ENCODE results near the gene PDE11A. TPM values are rescaled to one million over a fixed set of nuclear protein-coding genes. Genes with fewer than 3 reads are reported as not detected.

Gene PDE11A
- total RNA-seq, 4 donors from 2014 or later = under 0.01 to 0.58 (median under 0.01) TPM; not detected in 1

DNA sequence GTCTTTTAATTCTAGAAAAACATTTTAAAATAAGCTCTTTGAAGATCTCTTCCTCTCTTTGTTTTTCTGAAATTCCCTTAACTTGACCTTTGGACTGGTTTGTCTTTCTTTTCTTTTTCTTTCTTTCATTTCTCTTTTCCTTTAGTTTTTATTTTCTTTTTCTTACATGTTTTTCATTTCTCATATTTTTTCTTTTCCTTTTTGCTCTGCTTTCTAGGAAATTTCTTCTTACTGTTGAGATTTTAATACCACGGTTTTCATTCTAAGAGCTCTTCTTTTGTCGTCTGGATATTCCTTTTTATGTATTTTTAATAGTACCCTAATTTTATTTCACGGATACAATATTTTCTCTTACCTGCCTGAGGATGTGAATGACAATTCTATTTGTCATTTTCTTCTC lies 342.2 kb downstream of the PDE11A start:
- Histone ChIP-seq H3K4me1 (no peaks in the 10 kb centered on the region), H3K36me3 (no peaks in the 10 kb centered on the region), H3K27ac (replicated peaks in 1 of 4) (no peak overlapping the region), H3K27me3 (no peaks in the 10 kb centered on the region), H3K9me3 (no peaks in the 10 kb centered on the region), H3K4me3 (no peak overlapping the region)
- DNase-seq (ENCODE audit: extremely low spot score) = no peak
- TF ChIP-seq, protein P1, sequence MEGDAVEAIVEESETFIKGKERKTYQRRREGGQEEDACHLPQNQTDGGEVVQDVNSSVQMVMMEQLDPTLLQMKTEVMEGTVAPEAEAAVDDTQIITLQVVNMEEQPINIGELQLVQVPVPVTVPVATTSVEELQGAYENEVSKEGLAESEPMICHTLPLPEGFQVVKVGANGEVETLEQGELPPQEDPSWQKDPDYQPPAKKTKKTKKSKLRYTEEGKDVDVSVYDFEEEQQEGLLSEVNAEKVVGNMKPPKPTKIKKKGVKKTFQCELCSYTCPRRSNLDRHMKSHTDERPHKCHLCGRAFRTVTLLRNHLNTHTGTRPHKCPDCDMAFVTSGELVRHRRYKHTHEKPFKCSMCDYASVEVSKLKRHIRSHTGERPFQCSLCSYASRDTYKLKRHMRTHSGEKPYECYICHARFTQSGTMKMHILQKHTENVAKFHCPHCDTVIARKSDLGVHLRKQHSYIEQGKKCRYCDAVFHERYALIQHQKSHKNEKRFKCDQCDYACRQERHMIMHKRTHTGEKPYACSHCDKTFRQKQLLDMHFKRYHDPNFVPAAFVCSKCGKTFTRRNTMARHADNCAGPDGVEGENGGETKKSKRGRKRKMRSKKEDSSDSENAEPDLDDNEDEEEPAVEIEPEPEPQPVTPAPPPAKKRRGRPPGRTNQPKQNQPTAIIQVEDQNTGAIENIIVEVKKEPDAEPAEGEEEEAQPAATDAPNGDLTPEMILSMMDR (IDR thresholded peaks at IDR 0.05) = no peak
- TF ChIP-seq POLR2A (IDR thresholded peaks at IDR 0.05; ENCODE audit: low read depth) (no peak), POLR2AphosphoS5 (IDR thresholded peaks at IDR 0.05) (no peak), EP300 (IDR thresholded peaks at IDR 0.05) (no peak)
- WGBS = 87% methylated on average over 3 of the region's 3 CpGs
- intact Hi-C loops (cut with DNase I) = no loop called here

DNA sequence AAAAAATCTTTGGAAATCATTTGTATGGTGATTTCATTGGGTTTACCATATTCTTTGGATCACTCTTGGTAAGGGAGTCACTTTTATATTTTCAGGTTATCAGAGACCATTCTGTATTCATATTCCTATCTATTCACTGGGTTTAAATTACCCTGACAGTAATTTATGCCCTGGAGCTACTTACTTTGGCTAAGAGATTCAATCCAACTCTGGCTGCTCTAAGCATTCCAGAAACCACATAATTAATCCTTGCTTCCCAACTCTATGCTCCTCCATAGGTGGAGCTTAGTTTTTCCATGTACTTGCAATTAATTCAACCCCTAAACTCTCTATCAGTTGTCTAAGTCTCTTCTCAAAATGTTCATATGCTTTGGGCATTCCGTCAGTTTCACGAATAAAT lies 343.7 kb downstream of the PDE11A start:
- no peak overlapping the region for H3K4me3 ChIP-seq
- no peaks in the 10 kb centered on the region for H3K36me3 ChIP-seq
- WGBS = 91% methylated on average over 2 of the region's 2 CpGs
- peaks cover 0 to 7% (median 0%) of the 10 kb centered on the region in 4 donors for H3K4me1 ChIP-seq
- no peak for DNase-seq (ENCODE audit: extremely low spot score)
- H3K27ac ChIP-seq (replicated peaks in 1 of 4) = no peak overlapping the region
- no peaks in the 10 kb centered on the region for H3K9me3 ChIP-seq
- no peak for TF ChIP-seq POLR2AphosphoS5 (IDR thresholded peaks at IDR 0.05)
- no peak for TF ChIP-seq EP300 (IDR thresholded peaks at IDR 0.05)
- TF ChIP-seq, protein P1 (IDR thresholded peaks at IDR 0.05) = no peak
- TF ChIP-seq POLR2A (IDR thresholded peaks at IDR 0.05; ENCODE audit: low read depth) = no peak
- no peaks in the 10 kb centered on the region for H3K27me3 ChIP-seq
- intact Hi-C loops (cut with DNase I) = loop anchor here (10.0 kb wide), 1 partner anchor 234 kb away; no protein-coding TSS in a partner anchor

DNA sequence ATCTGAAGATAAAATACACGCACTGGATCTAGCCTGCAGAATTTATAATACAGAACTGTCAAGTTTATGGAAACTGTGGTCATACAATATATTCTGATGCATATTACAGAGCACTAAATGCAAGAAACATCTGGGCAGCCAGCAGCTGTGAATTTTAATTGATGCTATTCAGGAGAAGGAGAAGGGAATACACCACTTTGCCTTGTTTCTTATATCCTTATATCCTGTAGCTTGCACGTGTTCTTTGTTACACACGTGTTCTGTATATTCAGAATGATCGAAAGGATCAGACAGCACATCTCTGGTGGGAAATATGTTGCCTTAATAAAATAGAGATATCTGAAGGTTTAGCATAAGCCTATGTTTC lies 344.2 kb downstream of the PDE11A start:
- intact Hi-C loops (cut with DNase I) = loop anchor here (10.0 kb wide), 1 partner anchor 234 kb away; no protein-coding TSS in a partner anchor
- Histone ChIP-seq H3K27me3 (no peaks in the 10 kb centered on the region), H3K36me3 (no peaks in the 10 kb centered on the region), H3K4me1 (peaks cover 0 to 7% (median 0%) of the 10 kb centered on the region in 4 donors), H3K27ac (replicated peaks in 1 of 4) (no peak overlapping the region), H3K9me3 (no peaks in the 10 kb centered on the region), H3K4me3 (no peak overlapping the region)
- TF ChIP-seq POLR2A (IDR thresholded peaks at IDR 0.05; ENCODE audit: low read depth) (no peak), EP300 (IDR thresholded peaks at IDR 0.05) (no peak), POLR2AphosphoS5 (IDR thresholded peaks at IDR 0.05) (no peak)
- TF ChIP-seq, protein P1 (IDR thresholded peaks at IDR 0.05) = no peak
- WGBS = 71% methylated on average over 4 of the region's 4 CpGs
- DNase-seq (ENCODE audit: extremely low spot score) = no peak

DNA sequence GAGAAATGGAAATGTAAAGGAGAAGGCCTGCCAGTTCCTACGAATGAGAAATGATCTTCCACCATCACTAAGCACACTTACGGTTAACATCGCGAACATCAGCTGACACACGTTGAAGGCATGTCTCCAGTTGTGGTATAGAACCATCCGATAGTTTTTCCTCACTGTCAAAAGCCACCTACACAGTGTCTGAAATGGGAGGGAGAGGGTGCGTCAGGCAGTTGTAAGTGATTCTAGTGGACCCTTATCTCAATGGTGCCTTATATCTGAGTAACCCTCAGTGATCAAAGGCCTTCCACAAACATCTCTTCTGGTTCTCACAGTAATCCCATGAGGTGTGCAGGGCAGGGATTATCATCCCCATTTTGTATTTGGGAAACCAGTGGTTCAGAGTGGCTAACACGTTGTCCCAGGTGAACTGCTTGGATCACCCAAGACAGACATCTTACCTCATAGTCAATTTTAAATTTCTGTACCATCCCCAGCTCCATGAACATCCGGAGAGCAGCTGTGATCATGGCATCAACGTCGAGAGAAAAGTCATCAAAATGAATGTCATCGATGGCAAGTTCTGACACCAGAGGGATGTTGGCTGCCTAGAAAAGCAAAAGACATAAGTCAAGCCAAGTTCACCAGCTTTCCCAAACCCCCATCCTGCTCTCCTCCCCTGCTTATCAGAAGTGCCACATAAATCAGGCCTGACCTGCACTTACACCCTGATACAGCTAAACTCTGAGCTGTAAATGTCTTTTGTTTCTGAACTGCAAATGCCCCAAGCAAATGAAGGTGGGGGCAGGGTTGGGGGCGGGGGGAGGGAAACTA lies 344.8 kb downstream of the PDE11A start:
- no peak for DNase-seq (ENCODE audit: extremely low spot score)
- no peak overlapping the region for H3K27ac ChIP-seq (replicated peaks in 1 of 4)
- TF ChIP-seq, protein P1 (IDR thresholded peaks at IDR 0.05) = no peak
- TF ChIP-seq POLR2A (IDR thresholded peaks at IDR 0.05; ENCODE audit: low read depth) = no peak
- no peak for TF ChIP-seq POLR2AphosphoS5 (IDR thresholded peaks at IDR 0.05)
- TF ChIP-seq EP300 (IDR thresholded peaks at IDR 0.05) = no peak
- peaks cover 0 to 7% (median 0%) of the 10 kb centered on the region in 4 donors for H3K4me1 ChIP-seq
- no peaks in the 10 kb centered on the region for H3K36me3 ChIP-seq
- 73% methylated on average over 13 of the region's 13 CpGs for WGBS
- H3K9me3 ChIP-seq = no peaks in the 10 kb centered on the region
- H3K4me3 ChIP-seq = no peak overlapping the region
- intact Hi-C loops (cut with DNase I) = loop anchor here (10.0 kb wide), 1 partner anchor 233 kb away; no protein-coding TSS in a partner anchor
- H3K27me3 ChIP-seq = no peaks in the 10 kb centered on the region
